Activated effector memory CD4-positive, alpha-beta T cell treated with anti-CD3 and anti-CD28 coated beads, Interleukin-2, amount 50 U/mL, for 16 hours (primary cell): Measurements from ENCODE around the gene CCNG2.
"Not testable (repeated sequence)": the region's sequence is repeated elsewhere in the genome, so short reads cannot be mapped to it uniquely, and the experiment has no call there.

Experiments used
- DNase-seq: peaks from one replicate; pipeline ENCODE4 v3.0.0-alpha.2; 2020

Gene CCNG2, protein sequence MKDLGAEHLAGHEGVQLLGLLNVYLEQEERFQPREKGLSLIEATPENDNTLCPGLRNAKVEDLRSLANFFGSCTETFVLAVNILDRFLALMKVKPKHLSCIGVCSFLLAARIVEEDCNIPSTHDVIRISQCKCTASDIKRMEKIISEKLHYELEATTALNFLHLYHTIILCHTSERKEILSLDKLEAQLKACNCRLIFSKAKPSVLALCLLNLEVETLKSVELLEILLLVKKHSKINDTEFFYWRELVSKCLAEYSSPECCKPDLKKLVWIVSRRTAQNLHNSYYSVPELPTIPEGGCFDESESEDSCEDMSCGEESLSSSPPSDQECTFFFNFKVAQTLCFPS

DNA sequence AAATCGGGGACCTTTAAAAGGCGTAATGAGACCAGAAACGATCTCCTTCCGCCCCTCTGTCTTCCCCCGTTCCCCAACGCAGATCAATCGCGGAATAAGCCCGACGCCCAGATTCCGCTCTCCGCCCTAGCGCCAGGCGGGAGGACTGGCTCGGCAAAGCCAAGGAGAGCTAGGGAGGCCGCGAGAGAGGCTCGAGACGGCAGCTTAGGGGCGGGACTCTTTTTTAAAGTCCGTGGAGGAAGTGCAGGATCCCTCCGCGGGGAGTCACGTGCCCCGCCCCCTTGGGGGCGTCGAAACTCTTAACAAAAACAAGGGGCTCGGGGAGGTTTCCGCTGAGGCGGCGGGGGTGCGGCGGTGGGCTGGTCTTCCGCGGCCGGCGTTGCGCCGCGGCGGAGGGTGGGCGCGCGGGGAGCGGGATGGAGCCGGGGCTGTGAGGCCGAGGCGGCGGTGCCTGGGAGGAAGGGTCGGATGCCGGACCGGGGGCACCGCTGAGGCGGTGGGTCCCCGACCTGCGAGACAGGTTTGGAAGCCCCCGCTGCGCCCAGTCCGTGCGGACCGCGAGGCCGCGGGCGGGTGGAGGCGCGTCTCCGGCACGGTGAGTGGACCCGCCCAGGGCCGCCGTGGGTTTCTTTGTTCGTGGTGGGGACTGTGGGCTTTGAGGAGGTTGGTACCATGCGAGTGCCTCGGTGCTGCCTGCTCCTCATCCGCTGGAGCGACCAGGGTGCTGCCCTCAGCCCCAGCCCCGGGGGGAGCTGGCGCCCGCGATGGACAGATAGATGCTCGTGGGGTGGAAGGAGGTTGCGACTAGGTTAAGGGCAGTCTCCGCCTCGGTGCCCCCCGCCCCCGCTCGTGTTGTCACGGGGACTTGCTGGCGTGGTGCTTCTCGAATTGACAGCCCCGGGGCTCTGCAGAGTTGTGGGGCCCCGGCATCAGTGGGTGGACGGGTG, at the start of gene CCNG2:
Gene CCNG2, plus strand, starts transcription at position 296 of the 947 bp plus-strand sequence. CDS start 1,326 bp downstream, outside the sequence.
- DNase-seq, result peak; percentile 93

DNA sequence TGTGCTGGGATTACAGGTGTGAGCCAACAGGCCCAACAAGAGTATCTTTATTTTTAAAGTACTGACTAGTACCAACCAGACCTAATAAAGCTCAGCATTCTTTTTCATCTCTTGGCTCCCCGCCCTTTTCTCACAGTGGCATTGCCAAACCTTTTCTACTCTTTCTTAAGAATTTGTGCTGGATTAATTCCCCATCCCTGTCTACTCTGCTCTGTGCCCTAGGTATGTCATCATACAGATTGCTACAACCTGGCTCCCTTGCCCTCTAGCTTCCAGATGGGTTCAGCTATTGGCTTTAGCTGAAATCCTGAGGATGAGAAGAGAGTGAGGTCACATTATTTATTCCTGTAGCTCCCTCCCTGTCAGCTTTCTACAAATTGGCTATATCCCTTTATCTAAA, 46.3 kb upstream of the CCNG2 start:
- DNase-seq, result no peak

DNA sequence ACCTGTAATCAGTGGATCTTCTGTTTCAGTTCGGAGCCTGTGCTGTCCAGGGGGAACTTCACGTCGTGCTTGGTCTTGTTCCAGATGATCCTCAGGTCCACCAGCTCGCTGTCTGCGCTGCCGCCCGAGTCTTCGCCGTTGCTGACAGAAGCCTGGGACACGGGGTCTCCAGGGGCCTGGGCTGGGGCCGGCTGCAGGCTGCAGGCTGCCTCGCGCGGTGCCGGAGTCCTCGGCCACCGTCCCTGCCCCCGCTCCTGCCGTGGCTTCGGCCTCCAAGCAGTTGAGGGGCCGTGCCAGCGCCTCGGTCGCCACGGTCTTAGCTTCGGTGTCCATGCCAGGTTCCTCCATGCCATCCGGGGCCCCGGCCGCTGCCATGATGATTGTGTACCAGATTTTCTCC, 43.9 kb upstream of the CCNG2 start:
- no peak for DNase-seq

DNA sequence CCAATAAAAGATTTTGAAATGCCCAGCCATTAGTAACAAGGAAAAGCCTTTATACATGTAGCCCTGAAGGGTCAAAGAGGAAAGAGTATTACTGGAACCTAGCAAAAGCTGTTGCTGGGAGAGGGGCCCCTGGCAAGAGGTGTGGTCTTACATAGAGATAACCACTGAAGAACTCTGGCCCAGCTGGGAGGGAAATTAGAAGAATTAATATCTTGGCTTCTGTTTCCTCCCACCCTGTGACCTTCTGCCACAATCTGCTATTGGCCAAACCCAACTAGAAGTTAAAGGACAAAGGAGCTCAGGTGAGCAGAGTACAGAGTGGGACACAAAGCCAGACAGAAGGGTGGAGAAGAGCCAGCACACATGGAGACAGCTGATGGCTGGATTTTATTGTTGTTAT, 39.3 kb upstream of the CCNG2 start:
- DNase-seq, result no peak

DNA sequence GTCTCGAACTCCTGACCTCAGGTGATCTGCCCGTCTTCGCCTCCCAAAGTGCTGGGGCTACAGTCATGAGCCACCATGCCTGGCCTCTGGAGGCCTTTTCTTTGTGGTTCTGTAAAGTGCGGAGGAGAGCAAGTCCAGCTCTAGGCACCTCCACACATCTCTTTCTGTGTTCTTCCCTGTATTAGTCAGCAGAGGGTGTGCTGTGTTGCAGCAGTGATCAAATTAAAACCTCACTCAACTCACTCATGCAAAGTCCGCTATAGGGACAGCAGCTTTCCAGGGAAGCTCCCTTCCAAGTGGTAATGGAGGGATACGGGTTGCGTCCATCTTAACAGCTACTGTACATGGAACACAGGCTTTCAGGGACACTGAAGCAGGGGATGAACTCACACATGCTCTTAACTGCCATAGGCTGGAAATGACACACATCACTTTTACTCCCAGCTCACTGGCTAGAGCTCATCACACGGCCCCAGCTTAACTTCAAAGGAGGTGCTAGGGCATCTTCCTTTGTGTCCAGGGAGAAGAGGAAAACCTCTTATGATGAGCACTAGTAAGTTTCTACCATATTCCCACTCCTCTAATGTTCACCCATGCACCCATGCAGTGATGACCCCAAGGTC, 36.0 kb upstream of the CCNG2 start:
- no peak for DNase-seq

DNA sequence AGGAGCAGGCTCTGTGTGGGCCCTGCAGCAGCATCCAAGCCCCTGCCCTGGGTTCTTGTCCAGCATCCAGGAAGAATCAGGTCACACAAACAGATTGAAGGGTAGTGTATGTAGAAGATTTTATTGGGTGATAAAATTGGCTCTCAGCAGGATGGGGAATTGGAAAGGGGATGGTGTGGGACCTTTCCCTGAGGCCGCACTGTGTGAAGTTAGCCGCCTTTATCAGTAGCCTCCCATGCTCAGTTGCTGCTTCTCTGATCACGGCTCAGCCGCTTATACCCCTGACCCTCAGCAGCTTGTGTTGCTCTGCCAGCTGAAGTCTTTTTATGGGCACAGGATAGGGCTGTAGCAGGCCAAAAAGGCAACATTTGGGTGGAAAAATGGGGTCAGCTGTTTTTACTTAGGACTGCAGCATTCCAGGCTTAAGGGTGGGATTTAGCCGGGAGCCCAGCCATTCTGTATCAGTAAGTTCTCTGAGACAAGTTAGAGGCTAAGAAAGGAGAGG, 35.2 kb upstream of the CCNG2 start:
- DNase-seq, result no peak

DNA sequence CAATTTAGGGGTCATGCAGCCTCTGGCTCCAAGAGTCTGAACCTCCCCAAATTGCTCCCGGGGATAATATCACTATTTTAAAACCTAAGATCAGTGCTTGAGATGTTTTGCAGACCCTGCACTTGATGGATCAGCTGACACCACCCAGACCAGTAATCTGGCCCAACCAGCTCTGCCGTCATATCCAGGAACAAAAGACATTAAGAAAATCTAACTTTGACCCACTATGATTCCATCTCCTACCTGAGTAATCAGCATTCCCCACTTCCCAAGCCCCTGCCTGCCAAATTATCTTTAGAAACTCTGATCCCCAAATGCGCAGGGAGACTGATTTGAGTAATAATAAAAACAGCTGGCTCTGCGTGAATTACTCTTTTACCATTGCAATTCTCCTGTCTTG, 34.4 kb upstream of the CCNG2 start:
- no peak for DNase-seq

DNA sequence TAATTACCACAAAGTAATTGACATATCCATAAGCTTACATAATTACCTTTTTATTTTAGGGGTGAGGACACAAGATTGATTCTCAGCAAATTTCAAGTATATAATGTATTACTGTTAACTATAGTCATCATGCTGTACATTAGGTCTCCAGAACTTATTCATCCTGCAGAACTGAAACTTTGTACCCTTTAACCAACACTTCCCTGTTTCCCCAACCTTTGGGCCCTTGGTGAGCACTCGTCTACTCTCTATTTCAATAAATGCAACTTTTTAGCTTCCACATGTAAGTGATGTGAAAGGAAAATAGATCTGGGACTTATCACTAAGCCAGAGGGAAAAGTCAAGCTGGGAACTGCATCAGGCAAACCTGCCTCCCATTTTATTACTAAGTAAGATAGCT, 33.6 kb upstream of the CCNG2 start:
- no peak for DNase-seq

DNA sequence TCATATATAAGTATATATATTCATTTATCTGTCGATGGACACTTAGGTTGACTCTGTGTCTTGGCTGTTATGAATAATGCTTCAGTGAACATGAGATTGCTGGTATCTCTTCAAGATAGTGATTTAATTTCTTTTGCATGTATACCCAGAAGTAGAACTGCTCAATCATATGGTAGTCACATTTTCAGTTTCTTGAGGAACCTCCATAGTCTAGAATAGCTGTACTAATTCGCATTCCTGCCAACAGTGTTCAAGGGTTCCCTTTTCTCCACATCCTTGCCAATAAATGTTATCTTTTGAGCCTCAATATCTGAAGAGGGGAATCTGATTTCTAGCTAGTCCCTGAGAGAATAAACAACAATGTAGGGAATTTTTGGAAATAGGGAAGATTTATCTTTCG, 32.4 kb upstream of the CCNG2 start:
- no peak for DNase-seq

DNA sequence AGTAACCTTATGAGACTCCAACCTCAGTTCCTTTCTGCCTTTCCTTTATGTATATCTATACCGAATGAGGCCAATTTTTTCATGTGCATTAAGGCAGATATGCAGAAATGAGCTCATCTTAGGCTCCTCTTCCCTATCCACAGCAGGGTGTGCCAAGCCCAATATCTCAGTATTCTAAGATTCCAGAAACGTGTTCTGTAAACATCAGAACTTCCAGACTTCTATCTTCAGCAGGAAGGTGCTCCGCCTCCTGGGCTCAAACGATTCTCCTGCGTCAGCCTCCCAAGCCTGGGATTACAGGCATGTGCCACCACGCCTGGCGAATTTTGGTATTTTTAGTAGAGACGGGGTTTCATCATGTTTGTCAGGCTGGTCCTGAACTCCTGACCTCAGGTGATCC, 31.0 kb upstream of the CCNG2 start:
- no peak for DNase-seq

DNA sequence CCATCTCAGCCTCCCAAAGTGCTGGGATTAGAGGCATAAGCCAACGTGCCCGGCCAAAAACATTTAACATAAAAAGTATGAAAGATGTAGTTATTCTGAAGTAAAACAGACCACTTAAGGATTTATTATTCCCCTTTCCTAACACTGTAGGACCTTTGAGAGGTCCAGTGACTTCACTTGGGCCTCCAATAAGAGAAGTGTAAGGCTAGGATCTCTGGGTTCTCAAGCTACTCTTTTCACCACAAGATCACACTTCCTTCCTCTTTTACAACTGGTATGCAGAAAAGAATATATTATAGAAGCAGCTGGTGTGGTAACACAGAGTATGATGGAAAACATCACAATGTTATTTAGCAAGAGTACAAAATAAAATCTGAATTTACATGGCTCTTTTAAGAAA, 30.2 kb upstream of the CCNG2 start:
- DNase-seq, result no peak

DNA sequence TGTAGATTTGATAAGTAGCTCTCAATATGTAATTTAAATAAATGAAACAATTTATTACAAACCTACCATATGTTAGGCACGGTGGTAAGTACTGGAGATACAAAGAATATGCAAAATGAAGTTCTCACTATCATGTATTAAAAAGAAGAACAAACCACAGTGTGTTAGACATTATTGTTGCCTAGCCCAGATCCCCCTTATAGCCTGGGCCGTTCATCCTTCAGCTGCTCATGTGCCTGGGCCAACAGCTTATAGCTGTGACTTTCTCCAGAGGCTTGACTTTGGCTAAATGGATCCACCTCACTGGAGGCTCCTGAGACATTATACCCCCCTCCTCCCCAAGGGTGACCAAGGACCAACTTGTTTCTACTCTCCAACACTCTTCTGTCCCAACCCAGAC, 29.8 kb upstream of the CCNG2 start:
- DNase-seq, result no peak

DNA sequence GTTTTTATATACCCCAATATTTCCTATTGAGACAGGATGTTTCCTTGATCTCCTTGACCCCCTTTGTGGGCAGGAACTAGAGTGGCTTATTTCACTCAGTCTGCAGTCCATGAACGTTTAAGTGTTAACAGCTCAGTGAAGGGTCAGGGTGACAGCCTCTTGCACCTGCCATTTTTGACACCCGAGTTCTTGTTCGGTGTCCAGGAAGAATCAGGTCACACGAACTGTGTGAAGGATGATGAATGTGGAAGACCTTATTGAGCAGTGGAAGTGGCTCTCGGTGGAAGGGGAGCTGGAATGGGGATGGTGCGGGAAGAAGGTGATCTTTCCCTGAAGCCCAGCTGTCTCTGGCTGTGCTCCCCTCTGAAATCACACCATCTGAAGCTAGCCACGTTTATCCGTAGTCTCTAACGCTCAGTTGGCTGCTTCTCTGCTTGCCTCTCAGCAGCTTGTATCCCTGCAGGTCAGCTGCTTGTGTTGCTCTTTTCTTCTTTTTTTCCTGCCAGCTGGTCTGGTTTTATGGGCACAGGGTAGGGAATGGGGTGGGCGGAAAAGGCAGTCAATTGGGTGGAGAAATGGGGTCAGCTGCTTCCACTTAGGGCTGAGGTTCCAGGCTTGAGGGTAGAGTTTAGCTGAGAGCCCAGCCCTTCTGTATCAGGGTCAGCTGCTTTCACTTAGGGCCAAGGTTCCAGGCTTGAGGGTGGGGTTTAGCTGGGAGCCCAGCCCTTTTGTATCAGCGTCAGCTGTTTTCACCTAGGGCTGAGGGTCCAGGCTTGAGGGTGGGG, 29.0 kb upstream of the CCNG2 start:
- DNase-seq, result no peak

DNA sequence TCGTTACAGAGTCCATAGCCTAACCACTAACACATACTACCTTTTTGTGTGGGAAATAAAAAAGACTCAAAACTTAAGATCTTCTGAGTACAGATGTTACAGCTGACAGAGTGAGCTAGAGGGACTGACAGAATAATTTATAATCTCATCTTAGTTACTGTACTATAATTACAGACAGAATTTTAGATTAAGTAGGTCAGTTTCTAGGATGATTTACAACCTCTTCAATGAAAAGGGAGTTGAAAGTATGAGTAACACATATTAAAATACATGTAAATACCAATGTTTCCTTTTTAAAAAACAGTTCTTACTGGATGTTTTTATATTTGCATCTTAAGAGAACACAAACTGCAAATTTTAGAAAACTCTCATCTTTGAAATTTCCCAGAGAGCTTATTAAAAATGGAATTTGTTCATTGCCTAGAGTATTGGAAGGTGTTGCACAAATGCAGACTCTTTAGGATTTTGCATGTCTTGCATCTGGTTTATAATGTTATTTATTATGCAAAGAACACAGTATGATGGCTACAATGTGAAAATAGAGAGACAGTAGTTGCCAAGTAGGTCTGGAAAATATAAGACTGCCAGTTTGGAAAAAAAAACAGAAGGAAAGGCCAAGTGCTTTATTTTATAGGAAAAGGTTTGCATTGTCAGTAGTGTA, 24.2 kb upstream of the CCNG2 start:
- no peak for DNase-seq

DNA sequence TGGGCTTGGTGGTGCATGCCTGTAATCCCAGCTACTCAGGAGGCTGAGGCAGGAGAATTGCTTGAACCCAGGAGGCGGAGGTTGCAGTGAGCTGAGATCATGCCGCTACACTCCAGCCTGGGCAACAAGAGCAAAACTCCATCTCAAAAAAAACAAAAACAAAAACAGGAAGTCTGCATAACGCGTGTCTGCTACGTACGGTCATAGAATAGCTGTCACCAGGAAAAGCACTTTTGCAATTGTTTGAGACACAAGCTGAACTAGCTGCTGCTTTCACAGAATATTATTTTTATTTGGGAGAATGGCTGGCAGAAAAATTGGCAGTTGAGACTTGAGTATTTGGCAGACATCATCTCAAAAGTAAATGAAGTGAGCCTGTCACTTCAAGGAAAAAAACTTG, 19.6 kb upstream of the CCNG2 start:
- DNase-seq, result not testable (repeated sequence)

DNA sequence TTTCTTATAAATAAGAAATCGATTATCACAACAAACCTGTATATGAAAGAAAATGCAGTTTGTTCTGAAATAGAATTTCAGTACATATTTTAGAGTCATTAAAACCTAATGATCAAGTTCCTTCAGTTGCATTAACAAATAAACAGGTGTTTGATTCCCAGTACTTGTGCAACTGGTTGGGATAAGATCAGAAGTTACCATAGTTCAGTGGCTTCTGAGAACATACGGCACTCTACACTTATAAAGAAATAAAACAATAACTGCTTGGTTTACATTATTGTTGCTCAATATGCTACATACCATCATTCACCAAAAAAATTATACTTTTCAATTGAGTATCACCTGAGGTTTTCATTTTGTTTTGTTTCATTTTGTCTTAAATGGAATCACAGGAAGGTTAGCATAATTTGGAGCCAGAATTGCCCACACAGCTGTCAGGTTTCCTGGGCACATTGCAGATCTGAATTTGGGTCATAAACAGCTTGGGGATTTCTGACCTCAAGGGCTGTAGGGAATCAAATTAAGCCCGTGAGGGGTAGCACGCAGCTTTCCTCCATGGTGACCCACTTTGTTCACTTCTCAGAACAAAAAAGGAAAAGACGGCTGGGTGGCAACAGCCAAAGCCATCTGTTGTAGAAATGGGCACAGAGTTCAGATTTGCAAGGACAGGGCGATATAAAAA, 14.9 kb upstream of the CCNG2 start:
- no peak for DNase-seq

DNA sequence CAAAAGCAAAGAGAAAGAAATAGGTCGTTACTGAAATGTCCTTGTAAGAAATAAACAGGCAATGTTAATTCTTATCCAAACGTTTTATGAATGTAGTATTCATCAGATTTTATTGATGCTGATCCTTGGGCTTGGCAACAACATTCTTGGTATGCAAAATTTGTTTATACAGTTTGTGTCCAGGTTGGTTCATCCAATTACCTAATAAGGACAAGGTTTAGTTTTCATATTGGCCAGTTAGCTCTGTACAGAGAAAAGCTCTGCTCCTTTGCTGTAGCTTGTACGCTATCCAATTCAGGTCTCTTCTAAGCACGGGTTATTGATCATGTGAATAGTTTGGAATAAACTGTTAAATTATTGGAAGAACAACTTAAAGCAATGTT, 14.4 kb upstream of the CCNG2 start:
- no peak for DNase-seq

DNA sequence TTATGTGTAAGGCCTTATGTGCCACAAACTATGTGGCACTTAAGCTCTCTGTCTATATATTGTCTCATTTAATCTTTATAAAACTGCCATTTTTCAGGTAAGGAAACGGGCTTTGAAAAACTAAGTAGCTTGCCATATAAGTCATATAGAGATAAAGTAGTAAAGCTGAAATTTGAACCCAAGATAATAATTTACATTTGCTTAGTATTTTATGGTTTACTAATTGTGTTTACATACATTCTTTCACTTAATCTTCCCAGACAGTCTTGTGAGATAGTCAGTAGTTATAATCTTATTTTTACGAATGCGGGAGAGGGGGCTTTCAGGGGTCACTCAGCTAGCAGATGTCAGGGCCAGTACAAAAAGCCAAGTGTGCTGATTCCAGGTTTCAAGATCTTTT, 13.9 kb upstream of the CCNG2 start:
- DNase-seq, result no peak

DNA sequence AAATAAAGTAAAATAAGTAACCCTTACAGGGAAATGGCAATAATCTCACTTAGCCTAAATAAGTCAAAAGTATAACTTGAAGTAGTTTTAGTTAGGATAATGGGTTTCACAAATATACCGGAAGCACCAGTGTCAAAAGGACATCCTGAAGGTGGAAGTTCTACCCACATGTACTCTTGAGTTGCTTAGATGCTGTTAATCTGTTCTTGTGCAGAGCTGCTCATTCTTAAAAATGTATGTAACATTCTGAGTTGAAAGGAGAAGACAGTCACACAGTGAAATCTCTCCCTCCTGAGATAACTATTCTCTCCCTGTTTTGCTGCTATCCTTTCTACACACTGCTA, 11.2 kb upstream of the CCNG2 start:
- no peak for DNase-seq

DNA sequence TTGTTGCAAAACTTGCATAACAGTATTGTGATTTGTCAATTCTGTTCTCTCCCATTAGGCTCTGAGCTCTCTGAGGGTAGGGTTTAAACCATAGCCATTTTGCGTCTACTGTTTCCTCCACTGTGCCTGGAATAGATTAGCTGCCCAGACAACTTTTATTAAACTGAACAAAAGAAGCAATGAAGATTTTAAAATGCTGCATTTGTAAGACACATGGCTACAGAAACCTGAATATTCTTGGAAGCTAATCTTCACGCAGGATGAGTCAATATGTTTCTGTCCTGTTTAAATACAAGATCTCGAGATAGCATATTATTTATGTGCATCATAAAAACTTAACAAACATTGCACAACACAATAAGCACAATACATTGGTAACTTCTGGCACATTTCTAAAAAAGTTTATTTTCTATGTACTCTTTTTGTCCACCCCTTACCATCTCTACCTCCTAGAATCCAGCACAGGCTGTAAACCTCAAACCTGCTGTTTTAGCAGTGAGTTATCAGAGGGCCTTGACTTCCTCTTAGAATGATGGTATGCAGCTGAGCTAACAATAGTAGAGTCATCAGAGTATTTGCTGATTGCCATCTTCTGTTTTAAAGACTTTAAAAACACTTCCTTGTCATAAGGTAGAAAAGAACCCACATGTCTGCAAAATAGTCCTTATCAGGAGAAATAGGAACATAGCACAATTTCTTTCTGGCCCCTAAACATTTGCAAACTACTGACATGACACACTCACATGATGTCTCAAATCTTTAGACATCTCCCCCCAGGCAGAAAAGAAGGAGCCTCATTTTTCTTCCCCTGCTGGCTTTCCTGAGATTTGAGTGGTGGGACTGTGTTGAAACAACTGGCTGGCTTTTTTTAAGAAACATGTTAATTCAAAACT, 10.6 kb upstream of the CCNG2 start:
- no peak for DNase-seq
